Measurements from ENCODE around the gene ELOVL5. TPM values are rescaled to one million over a fixed set of nuclear protein-coding genes. Genes with fewer than 3 reads are reported as not detected.

The ELOVL5 gene
- total and polyA plus RNA-seq, 2 experiments from 2014 or later, result 83.3 to 180 TPM

- TF ChIP-seq ZNF462 (CRISPR knock-in tag; IDR thresholded peaks at IDR 0.05) (no peak), ZNF331 (CRISPR knock-in tag; IDR thresholded peaks at IDR 0.05; ENCODE audit: low read depth) (no peak)
Measured at GRCh38 chr6:53294611-53295010, 54.1 kb downstream of the ELOVL5 start (continued).

GRCh38 chr6:53294095-53294494 lies 54.7 kb downstream of the ELOVL5 start:
- peak; percentile 96 for ATAC-seq
- peak; percentile 78 for DNase-seq (ENCODE audit: low spot score)
- H3K9me2 ChIP-seq (ENCODE audit: insufficient read depth), result no peaks in the 10 kb centered on the region
- Mint-ChIP-seq H3K4me1 (peaks cover 7% of the 10 kb centered on the region; the same call in 2 of the 3 replicates), H3K9me3 (no peaks in the 10 kb centered on the region), H3K36me3 (ENCODE audit: low read depth) (peaks cover 31% of the 10 kb centered on the region), H3K27ac (no peak overlapping the region), H3K4me3 (no peak overlapping the region), H3K27me3 (ENCODE audit: insufficient read depth, low read depth, poor library complexity) (no peaks in the 10 kb centered on the region)
- H3F3A ChIP-seq (replicated peaks; ENCODE audit: low read depth), result no peaks in the 10 kb centered on the region
- H3K4me3 ChIP-seq, result no peak overlapping the region
- H2AFZ ChIP-seq, result no peak overlapping the region
- peaks cover 26% of the 10 kb centered on the region for H4K20me1 ChIP-seq (replicated peaks; ENCODE audit: insufficient read depth)
- no peaks in the 10 kb centered on the region for H3K27me3 ChIP-seq (ENCODE audit: insufficient read depth)
- no peaks in the 10 kb centered on the region for H3K4me1 ChIP-seq (ENCODE audit: insufficient read depth)
- no peak overlapping the region for H3K4me2 ChIP-seq
- peaks cover 72% of the 10 kb centered on the region for H3K79me2 ChIP-seq (replicated peaks; ENCODE audit: insufficient read depth)
- 0 out of 2 replicates have a peak overlapping the region, but pooled peaks have one; percentile 65 for H3K27ac ChIP-seq (ENCODE audit: low read depth)
- TF ChIP-seq CTCF (conservative IDR thresholded peaks at IDR 0.05; ENCODE audit: low read depth in 2 of 2) (peak; percentile 81 to 88), ETS1 (IDR thresholded peaks at IDR 0.05) (no peak), ZNF331 (CRISPR knock-in tag; IDR thresholded peaks at IDR 0.05; ENCODE audit: low read depth) (no peak)
- peaks cover 18% of the 10 kb centered on the region for H3K36me3 ChIP-seq (ENCODE audit: insufficient read depth)

Data from GM23338 (cell line).